NCI-H1092 (cell line): ENCODE data around the gene TUBA4B.
"Not testable (repeated sequence)": the region's sequence is repeated elsewhere in the genome, so short reads cannot be mapped to it uniquely, and the experiment has no call there.

Experiments used
- DNase-seq: peaks from one replicate; lab custom pipeline; 2025; lab: John Stamatoyannopoulos, UW

TUBA4B gene

GRCh38 chr2:219291910-219292490 is 39.0 kb downstream of the TUBA4B start:
- DNase-seq = no peak

- DNase-seq = no peak
Measured at GRCh38 chr2:219292616-219293015, 39.6 kb downstream of the TUBA4B start.

DNA sequence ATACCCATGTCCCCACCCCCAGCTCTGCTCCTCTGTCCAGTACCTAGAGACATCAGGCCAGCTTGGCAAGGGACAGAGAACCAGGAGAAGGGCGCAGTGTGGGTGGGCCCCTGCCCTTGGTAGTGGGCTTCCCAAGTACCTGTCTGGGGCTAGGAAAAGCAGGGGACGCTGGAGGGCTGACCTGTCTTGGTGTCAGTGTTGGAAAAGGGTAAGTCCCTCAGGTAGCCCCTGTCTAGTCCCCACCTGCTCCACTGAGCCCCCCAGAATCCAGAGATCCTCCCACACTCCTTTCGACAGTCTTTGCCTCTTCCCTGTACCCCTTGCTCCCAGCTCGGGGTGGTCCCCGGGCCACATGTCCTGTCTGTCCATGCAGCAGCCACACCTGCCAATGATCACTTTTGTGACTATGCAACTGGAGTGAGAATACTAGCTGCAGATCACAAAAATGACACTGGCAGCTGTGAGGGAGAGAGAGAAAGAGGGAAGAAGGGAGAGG is 40.7 kb downstream of the TUBA4B start:
- no peak for DNase-seq

GRCh38 chr2:219294356-219295351 is 41.6 kb downstream of the TUBA4B start:
- DNase-seq = peak; percentile 22

DNA sequence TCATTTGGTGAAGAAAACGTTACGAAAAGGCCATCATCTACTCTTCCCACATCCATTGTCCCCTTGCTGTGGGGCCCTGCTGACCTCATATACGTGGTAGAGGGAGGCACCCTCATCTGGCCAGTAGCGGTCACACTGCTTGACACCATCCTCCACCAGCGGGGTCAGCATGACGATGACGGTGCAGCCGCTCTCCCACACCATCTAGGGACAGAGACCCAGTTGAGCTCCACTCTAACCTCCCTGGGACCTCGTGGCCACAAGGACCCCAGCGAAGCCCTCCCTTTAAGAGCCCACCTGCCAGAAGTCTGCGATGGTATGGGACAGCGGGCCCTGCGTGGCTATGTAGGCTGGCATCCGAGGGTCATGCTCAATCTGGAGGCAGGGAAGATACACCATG is 43.1 kb downstream of the TUBA4B start:
- DNase-seq = no peak

DNA sequence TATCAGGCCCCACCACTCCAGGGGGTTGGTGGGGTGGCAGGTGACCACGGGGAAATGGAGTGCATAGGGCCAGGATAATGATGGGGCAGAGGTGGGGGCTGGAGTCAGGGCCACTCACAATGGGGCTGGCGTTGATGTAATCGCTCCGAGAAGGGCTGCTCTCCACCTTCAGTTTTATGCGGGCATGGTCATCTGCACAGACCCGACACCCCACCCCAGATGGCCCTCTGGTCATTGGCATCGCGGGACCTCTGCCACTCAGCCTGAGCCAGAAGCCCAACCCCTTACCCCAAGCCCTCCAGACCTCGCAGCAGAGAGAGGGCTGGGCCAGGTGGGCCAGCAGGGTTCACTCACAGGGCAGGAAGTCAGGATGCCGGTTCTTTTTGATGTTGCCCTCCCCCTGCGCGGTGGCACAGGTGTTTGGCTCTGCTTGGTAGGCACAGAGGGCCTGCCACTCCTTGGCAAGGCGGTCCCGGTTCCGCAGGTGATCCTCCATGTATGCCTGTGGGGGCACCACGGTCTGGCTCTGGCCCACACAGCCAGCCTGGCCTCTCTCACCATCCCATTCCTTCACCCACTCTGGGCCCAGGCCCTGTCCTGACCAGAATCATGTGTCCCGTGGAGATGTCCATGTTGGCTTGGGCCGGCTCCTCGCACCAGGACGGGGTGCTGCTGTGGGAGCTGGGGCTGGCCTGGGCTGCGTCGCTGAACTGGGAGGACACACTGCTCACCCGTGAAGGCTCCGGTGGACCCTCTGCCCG is 43.8 kb downstream of the TUBA4B start:
- DNase-seq = no peak

DNA sequence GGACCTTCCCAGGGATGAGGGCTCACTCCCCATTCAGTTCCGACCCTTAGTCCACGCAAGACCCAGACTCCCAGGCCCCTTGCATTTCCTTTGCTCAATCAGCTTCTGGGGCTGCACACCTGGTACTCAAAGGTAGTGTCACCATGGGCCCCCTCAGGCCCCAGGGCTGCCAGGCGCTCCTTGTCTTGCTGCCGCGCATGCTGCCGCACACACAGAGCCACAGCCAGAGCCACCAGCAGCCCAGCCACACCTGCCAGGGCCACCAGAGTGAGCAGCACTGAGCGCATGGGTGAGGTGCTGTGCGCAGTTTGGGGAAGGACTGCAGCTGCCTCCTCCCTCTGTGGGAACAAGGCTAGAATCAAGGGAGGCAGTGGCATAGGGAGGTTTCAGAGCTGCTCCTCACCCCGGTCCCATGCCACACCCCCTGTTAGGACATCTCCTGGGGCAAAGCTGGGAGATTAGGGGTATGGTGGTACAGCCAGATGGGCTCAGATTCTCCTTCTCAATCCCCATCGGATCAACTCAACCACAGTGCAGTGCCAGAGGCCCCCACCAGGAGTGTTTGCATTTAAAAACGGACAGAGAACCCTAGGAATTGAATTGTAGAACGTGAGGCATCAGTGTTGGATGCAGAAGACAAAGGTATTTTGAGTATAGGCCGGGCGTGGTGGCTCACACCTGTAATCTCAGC is 44.9 kb downstream of the TUBA4B start:
- no peak for DNase-seq

GRCh38 chr2:219298759-219299371 is 45.8 kb downstream of the TUBA4B start:
- DNase-seq = peak; percentile 28

- no peak for DNase-seq
Measured at GRCh38 chr2:219299372-219299760, 46.3 kb downstream of the TUBA4B start.

DNA sequence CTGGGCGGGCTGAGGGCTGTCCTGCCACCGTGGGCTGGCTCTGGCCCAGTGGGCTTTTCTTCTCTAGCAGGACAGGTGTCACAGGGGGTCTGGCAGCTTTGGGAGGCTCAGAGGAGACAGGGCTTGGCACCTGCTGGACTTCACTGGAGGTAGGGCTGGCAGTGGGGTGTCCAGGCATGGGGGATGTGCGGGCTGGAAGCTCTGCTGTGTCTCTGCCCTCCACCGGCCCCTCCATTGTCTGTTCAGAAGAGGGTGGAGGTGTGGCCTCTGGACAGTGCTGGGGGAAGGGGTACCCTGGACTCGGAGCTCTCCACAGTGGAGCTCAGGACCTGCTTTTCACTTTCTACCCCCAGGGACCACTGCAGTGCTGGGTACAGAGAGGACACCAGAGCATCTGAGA is 47.0 kb downstream of the TUBA4B start:
- DNase-seq = no peak

- no peak for DNase-seq
Measured at GRCh38 chr2:219302412-219302968, 49.4 kb downstream of the TUBA4B start.

DNA sequence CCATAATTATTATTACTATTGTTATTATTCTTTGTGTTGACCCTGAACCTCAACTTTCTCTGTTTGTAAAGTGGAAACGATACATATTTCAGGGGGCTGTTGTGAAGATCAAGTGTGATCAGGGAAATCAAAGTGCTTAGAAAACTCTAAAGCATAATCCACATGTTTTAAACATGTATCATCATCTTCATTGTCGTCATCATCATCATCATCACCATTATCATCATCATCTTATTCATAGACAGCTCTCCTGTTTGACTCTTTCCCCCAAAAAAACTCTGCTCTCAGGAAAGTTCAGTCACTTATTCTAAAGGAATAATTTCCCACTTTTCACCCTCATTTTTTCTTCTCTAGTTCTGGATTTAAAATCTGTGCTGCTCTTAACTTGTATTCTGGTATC is 51.2 kb downstream of the TUBA4B start:
- DNase-seq = no peak

DNA sequence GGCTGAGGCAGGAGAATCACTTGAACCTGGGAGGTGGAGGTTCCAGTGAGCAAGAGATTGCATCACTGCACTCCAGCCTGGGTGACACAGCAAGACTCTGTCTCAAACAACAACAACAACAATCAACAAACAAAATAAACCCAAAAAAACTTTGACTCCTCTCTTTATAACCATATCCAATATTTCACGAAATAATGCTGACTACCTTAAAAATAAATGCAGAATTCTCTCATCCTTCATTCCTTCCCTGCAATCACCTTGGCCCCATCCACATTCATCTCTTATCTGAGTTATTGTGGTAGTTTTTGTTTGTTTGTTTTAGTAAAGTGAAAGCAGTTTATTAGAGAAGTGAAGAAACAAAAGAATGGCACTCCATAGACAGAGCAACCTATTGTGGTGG is 53.0 kb downstream of the TUBA4B start:
- no peak for DNase-seq

DNA sequence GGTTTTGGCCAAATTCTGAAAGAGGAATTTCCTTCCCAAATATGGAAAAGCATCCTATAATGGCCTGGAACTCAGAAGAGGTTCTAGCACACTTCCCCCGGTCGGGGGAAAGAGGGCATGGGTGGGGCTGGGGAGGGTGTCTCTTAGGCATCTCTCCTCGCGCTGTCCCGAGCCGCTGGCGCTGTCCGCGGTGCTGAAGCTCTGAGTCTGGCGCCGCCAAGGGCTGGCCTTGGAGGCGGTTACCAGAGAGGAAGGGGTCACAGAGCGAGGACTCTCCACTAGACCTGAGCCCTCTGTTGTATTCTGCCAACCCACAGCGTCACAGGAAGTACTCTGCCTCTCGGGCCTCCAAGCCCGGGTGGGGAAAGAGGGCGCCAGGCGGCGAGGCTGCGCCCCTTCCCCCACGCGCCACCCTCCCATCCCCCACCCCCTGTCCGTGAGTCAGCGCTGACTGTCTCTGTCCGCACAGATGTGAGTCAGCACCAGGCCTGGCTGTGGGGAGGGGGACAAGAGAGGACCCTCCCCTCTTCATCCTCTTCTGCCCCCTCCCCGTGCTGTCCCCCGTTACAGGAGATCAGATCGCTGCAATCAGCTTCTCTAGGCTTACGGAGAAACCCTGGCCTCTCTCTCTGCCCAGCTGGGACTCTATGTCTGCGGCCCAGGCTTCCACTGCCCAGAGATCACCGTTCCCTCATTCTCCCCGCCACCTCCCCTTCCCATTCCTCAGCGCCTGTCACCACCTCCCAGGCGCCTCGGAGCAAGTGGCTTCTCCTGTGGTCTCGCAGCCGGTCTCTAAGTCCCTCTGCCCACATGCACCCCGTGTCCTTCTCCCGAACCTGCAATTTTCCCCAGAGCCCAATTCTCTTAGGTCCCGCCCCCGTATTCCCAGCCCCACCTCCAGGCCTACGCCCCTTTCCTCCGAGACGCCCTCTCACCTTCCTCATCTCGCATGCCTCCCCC is 55.4 kb downstream of the TUBA4B start:
- no peak for DNase-seq

DNA sequence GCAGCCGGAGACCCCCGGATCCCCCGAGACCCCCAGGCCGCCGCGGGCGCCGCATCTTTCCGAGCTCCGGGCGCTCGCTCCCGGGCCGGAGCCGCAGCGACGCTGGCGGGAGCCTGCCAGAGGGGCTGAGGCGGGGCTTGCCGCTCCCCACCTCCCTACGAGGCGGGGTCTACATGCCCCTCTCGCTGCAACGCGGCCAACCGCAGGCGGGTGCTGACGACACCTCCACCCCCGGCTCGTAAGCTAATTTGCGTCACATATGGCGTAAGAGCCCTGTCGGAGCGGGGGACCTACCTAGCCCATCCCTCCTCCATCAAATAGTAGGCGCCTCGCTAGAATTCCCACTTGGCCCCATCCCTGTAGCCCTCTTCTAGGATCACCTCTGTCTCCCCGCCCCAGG is 56.2 kb downstream of the TUBA4B start, which contains the start of gene PTPRN:
Gene PTPRN, minus strand, starts transcription at position 124 of the 400 bp plus-strand sequence. Its CDS starts 69 bp downstream, at position 55.
- peak; percentile 27 for DNase-seq

- DNase-seq = not testable (repeated sequence)
Measured at GRCh38 chr2:219312683-219313263, 59.7 kb downstream of the TUBA4B start.

- no peak for DNase-seq
Measured at GRCh38 chr2:219314804-219315468, 61.9 kb downstream of the TUBA4B start.
